GM18502 (cell line): Measurements from ENCODE around the gene PARP1.
"Not testable (repeated sequence)": the region's sequence is repeated elsewhere in the genome, so short reads cannot be mapped to it uniquely, and the experiment has no call there.

ENCODE experiments used
- ATAC-seq: cut with Tn5 transposase; IDR thresholded peaks from one replicate; pipeline ENCODE4 v1.9.1; 2021; ENCODE audit warnings: mild to moderate bottlenecking; ENCODE audit not compliant: unreplicated experiment, poor library complexity

The PARP1 gene

DNA sequence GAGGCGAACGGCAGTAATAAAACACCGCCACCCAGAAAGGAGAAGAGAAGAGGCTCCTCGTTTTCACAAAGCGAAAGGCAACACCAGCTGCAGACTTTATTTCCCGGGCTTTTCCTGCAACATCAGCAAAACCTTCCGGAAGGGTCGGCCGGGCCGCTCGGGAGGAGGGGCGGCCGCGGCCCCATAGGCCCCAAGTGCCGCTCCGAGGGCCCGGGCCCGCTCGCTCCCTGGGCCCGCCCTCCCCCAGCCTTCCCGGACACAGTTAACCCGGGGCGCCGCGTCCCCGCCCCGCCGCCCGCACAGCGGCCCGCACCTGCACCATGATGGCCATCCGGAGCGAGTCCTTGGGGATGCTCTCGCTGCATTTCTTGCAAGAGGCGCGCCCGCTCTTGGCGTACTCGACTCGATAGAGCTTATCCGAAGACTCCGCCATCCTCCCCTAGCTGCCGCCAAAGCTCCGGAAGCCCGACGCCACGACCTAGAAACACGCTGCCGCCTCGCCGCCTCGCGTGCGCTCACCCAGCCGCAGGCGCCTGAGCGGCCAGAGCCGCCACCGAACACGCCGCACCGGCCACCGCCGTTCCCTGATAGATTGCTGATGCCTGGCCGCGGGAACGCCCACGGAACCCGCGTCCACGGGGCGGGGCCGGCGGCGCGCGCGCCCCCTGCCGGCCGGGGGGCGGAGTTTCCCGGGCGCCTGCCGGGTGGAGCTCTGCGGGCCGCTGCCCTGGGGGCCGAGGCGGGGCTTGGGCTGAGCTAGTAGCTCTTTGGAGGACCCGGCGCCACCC lies at the start of gene PARP1:
TSS of gene PARP1 (minus strand) at position 597 of the 788 bp plus-strand sequence. CDS start at position 433, 164 bp downstream.
- peak; percentile 77 for ATAC-seq

DNA sequence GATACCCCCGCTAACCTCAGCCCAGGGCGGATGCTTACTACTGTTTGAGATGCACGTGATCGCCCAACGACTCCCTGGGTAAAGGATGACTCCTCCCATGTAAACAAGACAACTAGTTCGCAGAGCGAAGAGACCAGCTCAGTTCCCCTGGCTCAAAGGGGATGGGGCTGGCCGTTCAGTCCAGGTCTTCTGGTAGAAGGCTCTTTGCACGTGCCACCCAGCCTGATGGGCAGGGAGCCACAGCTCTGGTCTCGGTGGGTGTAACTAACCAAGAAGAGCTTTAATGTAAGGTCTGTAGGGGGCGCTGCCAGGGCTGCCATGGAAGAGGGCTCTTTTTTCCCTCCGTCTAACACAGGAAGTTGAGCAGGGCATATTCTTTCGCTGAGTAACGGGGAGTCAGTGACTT lies 49.4 kb upstream of the PARP1 start:
- no peak for ATAC-seq

DNA sequence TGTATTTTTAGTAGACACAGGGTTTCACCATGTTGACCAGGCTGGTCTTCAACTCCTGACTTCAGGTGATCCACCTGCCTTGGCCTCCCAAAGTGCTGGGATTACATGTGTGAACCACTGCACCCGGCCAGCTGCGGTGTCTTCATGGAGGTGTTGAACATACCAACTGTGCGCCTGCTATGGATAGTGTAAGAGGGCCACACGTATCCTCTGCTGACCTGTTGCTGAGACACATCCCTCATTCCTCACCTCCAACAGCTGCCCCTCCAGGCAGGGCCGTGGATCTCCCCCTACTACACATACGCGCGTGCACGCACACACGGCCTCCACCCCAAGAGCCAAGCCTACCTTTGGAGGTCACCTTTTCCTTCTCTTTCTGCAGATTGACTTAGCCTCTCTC lies 48.0 kb upstream of the PARP1 start:
- no peak for ATAC-seq

DNA sequence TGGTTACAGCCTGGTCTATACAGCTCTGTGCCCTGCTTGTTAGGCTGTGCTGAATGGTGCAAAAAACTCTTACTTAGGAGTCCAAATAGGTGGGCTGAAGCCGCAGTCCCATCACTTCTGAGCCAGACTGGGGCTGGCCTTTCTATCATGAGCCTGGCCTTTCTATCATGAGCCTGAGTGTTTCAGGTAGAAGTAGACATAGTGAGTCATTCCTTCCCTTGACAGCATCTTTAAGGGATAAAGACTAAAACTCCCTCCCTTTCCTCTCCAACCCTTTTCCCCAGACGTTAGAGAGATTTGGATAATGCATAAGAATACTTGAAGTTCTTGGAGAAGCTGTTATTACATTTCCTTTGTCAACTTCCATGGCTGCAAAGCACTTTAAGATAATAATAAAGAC lies 46.5 kb upstream of the PARP1 start:
- ATAC-seq = no peak

DNA sequence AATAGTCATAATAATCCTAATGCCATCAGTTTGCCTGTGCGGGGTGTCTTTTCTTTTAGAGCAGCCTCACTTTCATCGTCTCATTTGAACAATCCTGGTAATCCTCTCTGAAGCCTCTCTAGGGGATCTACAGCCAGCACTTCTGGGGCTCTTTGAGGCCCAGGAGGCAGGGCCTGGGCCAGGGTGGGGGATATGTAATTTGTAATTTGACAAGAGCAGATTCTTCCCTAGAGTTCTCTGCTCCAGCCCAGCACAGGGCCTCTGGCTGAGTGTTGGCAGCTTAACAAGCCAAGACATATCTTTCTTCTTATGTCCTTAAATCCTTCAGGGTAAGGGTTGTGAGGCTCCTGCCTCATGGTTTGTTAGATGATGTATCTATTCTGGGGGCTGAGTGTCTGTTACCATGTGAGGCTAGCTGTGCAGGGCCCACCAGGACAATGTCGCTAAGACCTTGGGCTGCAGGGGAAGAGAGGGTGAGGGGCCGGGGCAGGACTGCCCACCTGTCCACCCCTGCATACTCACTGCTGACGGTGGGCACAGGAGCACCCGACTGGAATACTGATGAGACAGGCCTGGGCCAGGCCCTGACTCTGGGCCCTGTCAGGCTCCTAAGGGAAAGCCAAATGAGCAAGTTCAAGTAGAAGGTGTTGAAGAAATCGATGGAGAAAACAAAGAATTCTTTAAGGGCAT lies 45.3 kb upstream of the PARP1 start:
- ATAC-seq = no peak

DNA sequence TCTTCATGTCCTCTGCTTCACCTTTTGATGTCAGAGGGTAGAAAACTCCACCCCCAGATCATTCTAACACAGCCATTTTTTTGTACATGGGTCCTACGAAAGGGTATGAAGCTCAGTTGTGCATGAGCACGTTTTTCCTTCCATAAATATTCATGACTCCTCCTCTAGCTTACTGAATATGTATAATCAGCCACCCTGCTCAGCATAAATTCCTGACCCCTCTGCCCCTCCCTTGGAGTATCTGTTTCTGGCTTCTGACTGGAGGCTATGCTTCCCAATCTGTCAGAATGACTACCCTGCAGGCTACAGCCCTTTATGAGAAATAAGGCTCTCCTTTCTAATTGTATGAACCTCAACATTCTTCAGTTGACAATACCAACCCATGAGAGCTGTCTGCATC lies 42.8 kb upstream of the PARP1 start:
- no peak for ATAC-seq

DNA sequence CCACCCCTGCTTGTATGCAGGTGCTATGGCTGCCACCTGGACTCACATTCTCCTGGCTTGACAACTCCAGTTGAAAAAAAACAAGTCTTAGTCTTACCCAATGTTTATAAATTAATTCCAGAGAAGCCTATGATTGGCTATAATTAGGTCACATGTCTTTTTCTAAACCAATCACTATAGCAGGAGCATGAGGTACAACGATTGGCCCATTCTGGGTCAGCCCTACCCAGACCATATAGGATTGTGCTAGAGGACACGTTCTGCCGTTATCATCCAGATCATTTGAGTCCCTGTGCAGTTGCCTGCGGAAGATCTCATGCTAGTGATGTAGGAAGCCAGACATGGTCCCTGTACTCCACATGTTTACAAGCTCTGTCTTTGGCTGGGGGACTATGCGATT lies 41.9 kb upstream of the PARP1 start:
- no peak for ATAC-seq

DNA sequence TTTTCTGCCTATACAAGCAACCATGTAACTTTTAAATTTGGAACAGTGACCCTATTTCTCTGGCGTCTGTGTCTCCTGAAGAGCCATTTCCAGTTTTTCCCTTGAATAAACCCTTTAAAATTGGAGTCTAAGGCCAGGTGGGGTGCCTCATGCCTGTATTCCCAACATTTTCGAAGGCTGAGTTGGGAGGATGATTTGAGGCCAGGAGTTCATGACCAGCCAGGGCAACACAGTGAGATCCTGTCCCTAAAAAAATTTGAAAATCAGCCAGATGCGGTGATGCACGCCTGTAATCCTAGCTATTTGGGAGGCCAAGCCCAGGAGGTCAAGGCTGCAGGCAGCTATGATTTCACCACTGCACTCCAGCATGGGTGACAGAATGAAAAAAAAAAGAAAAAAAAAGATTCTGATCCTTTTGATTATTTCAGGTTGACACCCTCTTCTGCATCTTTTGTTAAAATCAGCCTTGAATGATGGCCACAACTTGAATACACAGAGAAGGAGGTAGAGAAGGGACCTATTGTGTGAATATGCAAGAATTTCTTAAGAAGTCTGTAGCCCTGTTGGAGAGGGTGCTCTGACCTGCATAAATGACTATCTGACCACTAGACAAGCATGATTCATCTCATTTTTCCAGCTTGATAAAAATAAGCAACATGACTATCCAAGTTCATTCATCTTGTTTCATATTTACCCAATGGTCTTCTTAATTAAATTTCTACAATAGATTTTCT lies 40.2 kb upstream of the PARP1 start:
- ATAC-seq = no peak

DNA sequence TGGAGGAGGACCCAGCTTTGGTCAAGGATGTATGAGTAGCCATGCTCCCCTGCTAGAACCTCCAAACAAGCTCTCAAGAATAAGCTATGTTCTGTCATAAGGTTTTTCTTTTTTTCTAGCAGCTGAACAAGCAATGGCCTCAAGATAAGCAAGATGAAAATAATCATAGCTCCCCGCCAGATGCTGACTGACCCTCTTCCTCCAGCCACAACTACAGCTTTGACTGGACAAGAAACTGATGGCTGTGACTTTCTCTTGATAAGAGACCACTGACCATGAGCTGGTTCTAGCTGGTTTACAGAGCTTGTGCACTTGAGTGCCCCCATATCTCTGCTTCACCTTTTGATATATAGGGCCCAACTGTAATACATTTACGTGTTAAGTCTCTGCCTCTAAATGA lies 38.2 kb upstream of the PARP1 start:
- ATAC-seq = no peak

DNA sequence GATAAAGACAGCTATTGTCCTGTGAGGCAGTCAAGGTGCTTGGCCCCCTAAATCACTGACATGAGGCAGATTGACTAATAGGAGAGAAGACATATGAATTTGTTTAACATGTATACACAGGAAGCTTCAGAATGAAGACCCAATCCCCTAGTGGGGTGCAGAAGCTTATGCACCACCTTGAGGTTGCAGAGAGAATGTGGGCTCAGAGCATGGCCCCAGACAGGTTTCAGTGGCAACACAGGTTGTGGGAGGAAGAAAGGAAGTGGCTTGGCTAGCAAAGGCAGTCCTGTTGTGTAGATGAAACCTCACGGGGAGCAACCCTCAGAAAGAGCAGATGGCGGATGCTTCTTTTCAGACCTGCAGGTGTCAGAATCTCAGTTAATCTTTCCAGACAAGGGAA lies 37.0 kb upstream of the PARP1 start:
- peak; percentile 100 for ATAC-seq

DNA sequence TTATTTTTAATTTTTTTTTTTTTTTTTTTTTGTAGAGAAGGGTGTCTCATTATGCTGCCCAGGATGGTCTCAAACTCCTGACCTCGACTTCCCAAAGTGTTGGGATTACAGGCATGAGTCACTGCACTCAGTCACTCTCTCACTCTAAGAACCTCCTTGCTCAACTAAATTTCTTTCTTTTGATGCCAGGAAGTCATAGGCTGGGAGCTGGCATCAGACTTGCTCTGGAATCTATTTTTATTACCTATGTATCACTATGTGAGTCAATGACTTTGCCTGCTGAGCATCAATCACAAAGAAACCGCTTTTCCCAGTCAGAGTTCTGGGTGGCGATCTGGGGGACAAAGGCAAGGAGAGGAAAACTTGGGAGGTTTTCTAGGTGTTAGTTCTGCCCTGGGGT lies 35.5 kb upstream of the PARP1 start:
- no peak for ATAC-seq

DNA sequence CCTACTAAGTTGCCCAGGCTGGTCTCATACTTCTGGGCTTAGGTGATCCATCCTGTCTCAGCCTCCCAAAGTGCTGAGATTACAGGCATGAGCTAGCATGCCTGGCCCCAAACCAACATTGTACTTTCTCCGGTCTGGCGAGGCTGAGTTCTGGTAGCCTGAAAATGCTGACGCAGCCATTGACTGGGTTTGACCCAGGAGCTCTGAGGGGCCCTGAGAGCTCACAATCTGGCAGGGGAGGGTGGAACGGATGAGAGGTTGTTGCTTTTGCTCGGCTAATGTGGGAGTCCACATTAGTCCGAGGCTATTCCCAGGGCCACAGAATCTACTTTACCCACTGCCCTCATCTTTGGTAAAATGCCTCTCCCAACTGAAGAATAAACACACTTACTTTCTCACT lies 35.1 kb upstream of the PARP1 start:
- ATAC-seq = no peak

DNA sequence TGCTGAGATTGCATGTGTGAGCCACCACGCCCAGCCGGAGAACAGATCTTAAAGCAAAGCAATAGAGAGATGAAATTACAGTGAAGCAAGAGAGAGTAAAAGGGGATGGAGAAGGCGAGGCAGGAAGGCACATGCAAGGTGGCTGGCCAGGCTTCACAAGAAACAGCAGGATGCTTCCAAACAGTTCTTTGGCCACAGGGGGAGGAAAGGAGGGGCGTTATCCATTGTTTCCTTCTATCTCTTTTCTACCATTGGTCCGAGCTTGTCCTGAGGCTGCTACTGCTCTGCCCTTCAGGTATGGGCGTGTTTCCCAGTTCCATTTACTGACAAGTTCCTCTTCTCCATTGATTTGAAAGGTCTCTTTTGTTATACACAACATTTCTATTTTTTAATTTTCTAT lies 33.7 kb upstream of the PARP1 start:
- no peak for ATAC-seq

DNA sequence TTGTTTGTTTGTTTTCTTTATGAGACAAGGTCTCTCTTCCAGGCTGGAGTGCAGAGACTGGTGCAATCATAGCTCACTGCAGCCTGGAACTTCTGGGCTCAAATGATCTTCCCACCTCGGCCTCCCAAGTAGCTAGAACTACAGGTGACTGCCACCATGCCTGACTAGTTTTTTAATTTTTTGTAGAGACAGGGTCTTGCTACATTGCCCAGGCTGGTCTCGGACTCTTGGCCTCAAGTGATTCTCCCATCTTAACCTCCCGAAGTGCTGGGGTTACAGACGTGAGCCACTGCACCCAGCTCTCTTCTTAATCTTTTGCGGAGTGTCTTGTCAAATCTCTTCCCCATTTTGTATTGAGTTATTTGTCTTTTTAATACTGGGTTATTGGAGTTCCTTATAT lies 32.6 kb upstream of the PARP1 start:
- ATAC-seq = no peak

DNA sequence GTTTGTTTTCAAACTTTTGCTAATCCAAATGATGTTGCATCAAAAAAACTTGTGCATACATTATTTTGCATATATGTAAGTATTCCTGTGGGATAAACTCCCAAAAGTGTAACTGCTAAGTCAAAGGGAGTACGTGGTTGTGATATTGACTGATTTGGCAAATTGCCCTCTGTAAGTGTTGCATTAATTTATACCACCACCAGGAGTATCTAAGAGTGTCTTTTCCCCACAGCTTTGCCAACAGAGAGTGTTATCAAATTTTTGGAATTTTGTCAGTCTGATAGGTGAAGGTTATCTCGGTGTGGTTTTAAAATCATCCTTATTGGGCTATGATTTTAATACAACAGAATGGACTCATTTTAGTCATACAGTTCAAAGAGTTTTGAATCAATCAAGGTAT lies 30.1 kb upstream of the PARP1 start:
- ATAC-seq = no peak

DNA sequence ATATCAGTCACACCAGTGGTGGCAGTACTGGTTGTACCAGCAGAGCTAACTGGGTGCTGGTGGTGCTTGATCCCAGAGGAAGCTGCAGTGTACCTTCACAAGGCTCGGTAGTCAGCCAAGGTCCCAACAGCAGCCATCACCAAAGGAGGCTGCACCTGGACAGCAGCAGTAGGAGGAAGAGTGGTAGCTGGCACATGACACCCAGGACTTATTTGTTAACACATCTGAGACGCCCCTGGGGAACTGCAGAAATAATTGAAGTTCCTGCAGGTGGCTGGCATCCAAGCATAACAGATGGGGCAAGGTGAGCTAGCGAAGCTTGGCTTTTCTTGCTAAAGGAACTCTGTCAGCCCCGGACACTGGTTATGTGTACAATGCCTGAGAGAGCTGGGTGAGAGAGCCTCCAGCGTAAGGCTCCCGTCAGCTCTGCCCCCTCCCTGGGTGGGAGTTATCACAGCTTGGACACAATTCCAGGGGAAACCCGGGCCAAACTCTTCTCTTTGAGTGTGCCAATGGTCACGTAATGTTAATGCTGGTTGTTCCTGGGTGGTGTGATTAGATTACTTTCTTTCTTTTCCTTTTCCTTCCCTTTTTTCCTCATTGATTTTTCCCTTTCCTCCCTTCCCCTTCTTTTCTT lies 29.1 kb upstream of the PARP1 start:
- no peak for ATAC-seq

DNA sequence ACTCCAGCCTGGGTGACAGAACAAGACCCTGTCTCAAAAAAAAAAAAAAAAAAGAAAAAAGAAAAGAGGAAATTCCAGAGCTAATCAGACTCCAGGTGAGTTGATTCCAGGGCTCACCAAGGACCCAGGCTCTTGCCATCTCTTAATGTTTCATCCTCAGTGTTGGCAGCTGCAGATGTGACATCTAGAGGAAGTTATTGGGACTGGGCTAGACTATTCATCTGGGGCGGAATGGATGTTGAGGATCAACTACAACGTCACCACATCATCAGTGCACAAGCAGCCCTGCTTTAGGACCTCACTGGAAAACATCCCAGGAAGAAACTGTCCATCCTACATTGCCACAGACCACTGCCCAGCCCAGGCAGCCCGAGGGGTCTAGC lies 28.6 kb upstream of the PARP1 start:
- no peak for ATAC-seq

DNA sequence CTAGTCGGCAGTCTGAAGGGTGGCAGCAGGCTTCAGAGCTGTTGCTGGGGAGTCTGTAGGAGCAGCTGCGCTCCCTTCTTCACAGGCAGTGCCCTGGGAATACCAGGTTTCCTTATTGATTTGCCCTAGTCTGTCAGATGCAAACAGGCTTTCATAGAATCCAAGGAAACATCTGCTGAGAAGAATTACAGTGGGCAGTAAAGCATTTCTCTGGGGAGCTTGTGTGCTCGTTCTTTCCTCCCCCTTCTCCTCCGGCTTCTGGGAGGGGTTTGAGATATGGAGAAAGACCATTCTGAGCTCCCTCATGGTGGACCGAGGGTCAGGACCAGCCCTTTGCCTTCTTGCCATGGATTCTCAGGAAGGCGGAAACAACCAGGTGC lies 25.4 kb upstream of the PARP1 start:
- no peak for ATAC-seq

DNA sequence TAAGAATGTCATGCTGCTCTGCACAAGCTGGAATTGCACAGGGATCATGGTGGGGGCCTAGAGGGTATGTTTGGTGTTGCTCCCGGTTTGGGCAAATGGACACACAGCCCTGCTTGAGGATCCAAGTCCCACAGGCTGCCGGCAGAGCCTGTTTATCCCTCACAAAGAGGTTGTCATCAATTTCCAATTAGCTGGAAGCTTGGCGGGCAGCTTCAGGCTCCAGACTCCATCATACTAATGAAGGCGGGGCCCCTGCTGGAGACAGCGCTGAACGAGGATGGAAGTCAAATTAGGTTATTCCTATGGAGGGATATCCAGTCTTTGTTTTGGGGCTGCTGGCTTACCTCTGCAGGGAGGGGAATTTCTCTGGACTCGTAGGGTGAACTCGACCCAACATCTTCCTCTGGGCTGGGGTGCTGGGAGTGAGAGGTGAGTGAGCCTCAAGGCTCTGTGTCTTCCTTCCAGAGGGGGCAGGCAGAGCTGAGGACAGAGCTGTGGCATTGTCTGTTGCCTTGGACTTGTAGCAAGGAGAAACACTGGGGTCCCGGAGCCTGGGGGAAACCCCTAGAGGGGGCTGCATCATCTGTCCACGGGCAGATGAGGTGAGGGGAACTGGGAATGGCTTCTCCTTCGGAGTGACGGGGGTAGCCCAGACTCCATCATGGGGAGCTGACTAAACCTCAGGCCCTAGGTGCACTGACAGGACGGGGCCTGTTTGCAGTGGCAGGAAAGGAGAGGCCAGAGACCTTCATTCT lies 24.9 kb upstream of the PARP1 start:
- no peak for ATAC-seq

DNA sequence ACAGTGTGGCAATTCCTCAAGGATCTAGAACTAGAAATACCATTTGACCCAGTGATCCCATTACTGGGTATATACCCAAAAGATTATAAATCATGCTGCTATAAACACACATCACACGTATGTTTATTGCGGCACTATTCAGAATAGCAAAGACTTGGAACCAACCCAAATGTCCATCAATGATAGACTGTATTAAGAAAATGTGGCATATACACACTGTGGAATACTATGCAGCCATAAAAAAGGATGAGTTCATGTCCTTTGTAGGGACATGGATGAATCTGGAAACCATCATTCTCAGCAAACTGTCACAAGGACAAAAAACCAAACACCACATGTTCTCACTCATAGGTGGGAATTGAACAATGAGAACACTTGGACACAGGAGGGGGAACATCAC lies 24.0 kb upstream of the PARP1 start:
- not testable (repeated sequence) for ATAC-seq
